Measurements from ENCODE around the gene KCNK2.
"Not testable (repeated sequence)": the region's sequence is repeated elsewhere in the genome, so short reads cannot be mapped to it uniquely, and the experiment has no call there.

Gene KCNK2

GRCh38 chr1:215163144-215163543 is 80.6 kb downstream of the KCNK2 start:
- DNase-seq: not testable (repeated sequence)

- peak; percentile 81 for DNase-seq
These were observed 84.3 kb downstream of the KCNK2 start for GRCh38 chr1:215166886-215167285.

- DNase-seq: no peak
These were observed 99.0 kb downstream of the KCNK2 start for GRCh38 chr1:215181518-215181917.

- no peak for DNase-seq
These were observed 102.6 kb downstream of the KCNK2 start for GRCh38 chr1:215185067-215185620.

GRCh38 chr1:215188302-215188950 is 105.9 kb downstream of the KCNK2 start:
- peak; percentile 49 for DNase-seq

- peak; percentile 89 for DNase-seq
These were observed 109.8 kb downstream of the KCNK2 start for GRCh38 chr1:215192306-215192705.

GRCh38 chr1:215198021-215198420 is 115.5 kb downstream of the KCNK2 start:
- DNase-seq: no peak

GRCh38 chr1:215200121-215200520 is 117.6 kb downstream of the KCNK2 start:
- DNase-seq: no peak

GRCh38 chr1:215201283-215201682 is 118.7 kb downstream of the KCNK2 start:
- DNase-seq: no peak

GRCh38 chr1:215202868-215203267 is 120.3 kb downstream of the KCNK2 start:
- no peak for DNase-seq

- DNase-seq: no peak
These were observed 127.6 kb downstream of the KCNK2 start for GRCh38 chr1:215210167-215210566.

- no peak for DNase-seq
These were observed 133.3 kb downstream of the KCNK2 start for GRCh38 chr1:215215846-215216245.

- DNase-seq: no peak
These were observed 136.8 kb downstream of the KCNK2 start for GRCh38 chr1:215219372-215219771.

- DNase-seq: no peak
These were observed 137.8 kb downstream of the KCNK2 start for GRCh38 chr1:215220346-215220745.

GRCh38 chr1:215226757-215227156 is 144.2 kb downstream of the KCNK2 start:
- DNase-seq: peak; percentile 51

- DNase-seq: no peak
These were observed 145.7 kb downstream of the KCNK2 start for GRCh38 chr1:215228193-215228592.

GRCh38 chr1:215241451-215241850 is 158.9 kb downstream of the KCNK2 start:
- DNase-seq: no peak

GRCh38 chr1:215243345-215244054 is 161.0 kb downstream of the KCNK2 start:
- no peak for DNase-seq

GRCh38 chr1:215250913-215251312 is 168.4 kb downstream of the KCNK2 start:
- DNase-seq: no peak

GRCh38 chr1:215251428-215251827 is 168.9 kb downstream of the KCNK2 start:
- no peak for DNase-seq

GRCh38 chr1:215252164-215252563 is 169.6 kb downstream of the KCNK2 start:
- no peak for DNase-seq

- DNase-seq: peak; percentile 16
These were observed 174.6 kb downstream of the KCNK2 start for GRCh38 chr1:215256936-215257679.

GRCh38 chr1:215260711-215261110 is 178.2 kb downstream of the KCNK2 start:
- DNase-seq: no peak

GRCh38 chr1:215262106-215262505 is 179.6 kb downstream of the KCNK2 start:
- no peak for DNase-seq
